OCI-LY3 (cell line): Measurements from ENCODE around the gene MRM2.

Experiments
- H2AFZ ChIP-seq: fragments of 200-600, 300-600 bp; shearing (Covaris generic); 2 replicates; pipeline ENCODE4 v1.6.0; 2014; ENCODE audit warnings: antibody characterized with exemption, low read depth, low read length
- H3K27ac ChIP-seq: fragments of 200-600, 300-600 bp; sonication (generic); 2 replicates; pipeline ENCODE4 v1.5.1; 2014; ENCODE audit warnings: mild to moderate bottlenecking, low read length, moderate library complexity, mixed read lengths
- H3K27me3 ChIP-seq: fragments of 200-600, 300-600 bp; sonication (generic); 2 replicates; pipeline ENCODE4 v1.6.1; 2014; ENCODE audit warnings: low read depth, low read length, mixed read lengths
- H3K36me3 ChIP-seq: fragments of 200-600, 300-600 bp; sonication (generic); replicated peaks from 2 replicates; pipeline ENCODE3; 2014; ENCODE audit warnings: low read depth, low read length, mixed read lengths
- H3K4me1 ChIP-seq: fragments of 300-600, 200-600 bp; sonication (generic); 2 replicates; pipeline ENCODE4 v1.6.1; 2014; ENCODE audit warnings: low read length, mixed read lengths
- H3K4me2 ChIP-seq: fragments of 200-600, 300-600 bp; sonication (generic); 2 replicates; pipeline ENCODE4 v1.6.1; 2014; ENCODE audit warnings: low read length, mixed read lengths
- H3K4me3 ChIP-seq: fragments of 300-600, 200-600 bp; sonication (generic); 2 replicates; pipeline ENCODE4 v1.5.1; 2014; ENCODE audit warnings: antibody characterized with exemption, mild to moderate bottlenecking, low read length, moderate library complexity
- H3K79me2 ChIP-seq: fragments of 300-600, 200-600 bp; shearing (Covaris generic); 2 replicates; pipeline ENCODE4 v1.6.1; 2014; ENCODE audit warnings: mild to moderate bottlenecking, low read length, mixed read lengths
- H3K9ac ChIP-seq: fragments of 300-600, 200-600 bp; shearing (Covaris generic); 2 replicates; pipeline ENCODE4 v1.6.0; 2014; ENCODE audit warnings: mild to moderate bottlenecking, low read length, moderate library complexity
- H3K9me3 ChIP-seq: fragments of 200-600, 300-600 bp; shearing (Covaris generic); 2 replicates; pipeline ENCODE4 v1.6.1; 2014; ENCODE audit warnings: low read length, mixed read lengths; ENCODE audit not compliant: insufficient read depth
- H4K20me1 ChIP-seq: fragments of 200-600, 300-600 bp; sonication (generic); 2 replicates; pipeline ENCODE4 v1.6.1; 2016; ENCODE audit warnings: low read length, mixed read lengths; ENCODE audit not compliant: insufficient read depth
- EZH2phosphoT487 ChIP-seq: fragments of 200-600 bp; shearing (Covaris generic); IDR thresholded peaks from 2 replicates; pipeline ENCODE4 v1.6.1; 2018; ENCODE audit warnings: antibody characterized with exemption, mixed run types, low read depth
- TF ChIP-seq, protein P1 (sequence below): fragments of 200-600, 300-600 bp; sonication (generic); IDR thresholded peaks from 2 replicates; pipeline ENCODE4 v1.5.1; 2014; ENCODE audit warnings: antibody characterized with exemption, low read length, low read depth

Gene MRM2

DNA sequence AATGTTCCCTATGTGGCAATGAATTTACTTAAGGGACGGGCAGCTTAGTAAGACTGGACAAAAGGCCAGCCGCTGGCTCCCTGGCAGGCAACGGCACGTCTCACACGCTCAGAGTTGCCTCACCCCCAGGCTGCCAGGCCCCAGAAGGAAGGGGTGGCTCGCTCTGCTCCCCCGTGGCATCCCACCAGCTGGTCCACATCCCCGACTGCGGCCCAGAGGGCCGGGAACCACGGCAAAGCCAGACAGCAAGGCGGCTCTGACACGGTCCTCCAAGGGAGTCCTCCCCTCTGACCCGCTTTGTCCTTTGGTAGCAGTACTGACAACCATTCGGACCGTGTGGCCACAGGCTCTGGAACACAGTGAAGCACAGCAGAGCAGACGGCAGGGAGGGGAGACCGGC lies 34.1 kb upstream of the MRM2 start:
- Histone ChIP-seq H3K36me3 (no peaks in the 10 kb centered on the region), H3K4me3 (no peak overlapping the region), H2AFZ (no peak overlapping the region), H3K9me3 (no peaks in the 10 kb centered on the region), H3K27me3 (no peaks in the 10 kb centered on the region), H3K79me2 (peaks cover 3% of the 10 kb centered on the region; the same call in 1 of the 2 replicates), H4K20me1 (no peaks in the 10 kb centered on the region), H3K27ac (no peak overlapping the region), H3K4me2 (no peak overlapping the region), H3K9ac (no peak overlapping the region), H3K4me1 (no peaks in the 10 kb centered on the region)
- TF ChIP-seq EZH2phosphoT487 = no peak
- TF ChIP-seq, protein P1, sequence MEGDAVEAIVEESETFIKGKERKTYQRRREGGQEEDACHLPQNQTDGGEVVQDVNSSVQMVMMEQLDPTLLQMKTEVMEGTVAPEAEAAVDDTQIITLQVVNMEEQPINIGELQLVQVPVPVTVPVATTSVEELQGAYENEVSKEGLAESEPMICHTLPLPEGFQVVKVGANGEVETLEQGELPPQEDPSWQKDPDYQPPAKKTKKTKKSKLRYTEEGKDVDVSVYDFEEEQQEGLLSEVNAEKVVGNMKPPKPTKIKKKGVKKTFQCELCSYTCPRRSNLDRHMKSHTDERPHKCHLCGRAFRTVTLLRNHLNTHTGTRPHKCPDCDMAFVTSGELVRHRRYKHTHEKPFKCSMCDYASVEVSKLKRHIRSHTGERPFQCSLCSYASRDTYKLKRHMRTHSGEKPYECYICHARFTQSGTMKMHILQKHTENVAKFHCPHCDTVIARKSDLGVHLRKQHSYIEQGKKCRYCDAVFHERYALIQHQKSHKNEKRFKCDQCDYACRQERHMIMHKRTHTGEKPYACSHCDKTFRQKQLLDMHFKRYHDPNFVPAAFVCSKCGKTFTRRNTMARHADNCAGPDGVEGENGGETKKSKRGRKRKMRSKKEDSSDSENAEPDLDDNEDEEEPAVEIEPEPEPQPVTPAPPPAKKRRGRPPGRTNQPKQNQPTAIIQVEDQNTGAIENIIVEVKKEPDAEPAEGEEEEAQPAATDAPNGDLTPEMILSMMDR = no peak

DNA sequence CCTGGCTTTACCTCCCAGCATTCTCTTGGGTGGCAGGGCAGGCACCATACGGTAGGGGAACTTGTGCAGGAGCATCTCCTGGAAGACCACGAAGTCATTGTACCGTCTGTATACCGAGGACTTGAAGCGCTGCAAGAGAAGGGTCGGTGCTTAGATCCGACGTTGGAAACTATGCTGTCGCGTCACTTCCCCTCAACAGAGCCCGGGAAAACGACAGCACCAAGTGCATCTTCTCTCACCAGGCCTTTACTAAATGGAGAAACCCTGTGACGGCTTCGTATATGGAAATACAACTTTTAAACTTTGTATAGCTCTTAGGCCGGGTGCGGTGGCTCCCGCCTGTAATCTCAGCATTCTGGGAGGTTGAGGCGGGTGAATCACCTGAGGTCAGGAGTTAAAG lies 33.1 kb upstream of the MRM2 start:
- Histone ChIP-seq H3K79me2 (peaks cover 3% of the 10 kb centered on the region; the same call in 1 of the 2 replicates), H2AFZ (no peak overlapping the region), H3K4me3 (no peak overlapping the region), H3K27ac (no peak overlapping the region), H3K9ac (no peak overlapping the region), H3K4me1 (no peaks in the 10 kb centered on the region), H3K27me3 (no peaks in the 10 kb centered on the region), H3K4me2 (no peak overlapping the region), H3K36me3 (no peaks in the 10 kb centered on the region), H4K20me1 (no peaks in the 10 kb centered on the region), H3K9me3 (no peaks in the 10 kb centered on the region)
- TF ChIP-seq, protein P1 = no peak
- no peak for TF ChIP-seq EZH2phosphoT487

DNA sequence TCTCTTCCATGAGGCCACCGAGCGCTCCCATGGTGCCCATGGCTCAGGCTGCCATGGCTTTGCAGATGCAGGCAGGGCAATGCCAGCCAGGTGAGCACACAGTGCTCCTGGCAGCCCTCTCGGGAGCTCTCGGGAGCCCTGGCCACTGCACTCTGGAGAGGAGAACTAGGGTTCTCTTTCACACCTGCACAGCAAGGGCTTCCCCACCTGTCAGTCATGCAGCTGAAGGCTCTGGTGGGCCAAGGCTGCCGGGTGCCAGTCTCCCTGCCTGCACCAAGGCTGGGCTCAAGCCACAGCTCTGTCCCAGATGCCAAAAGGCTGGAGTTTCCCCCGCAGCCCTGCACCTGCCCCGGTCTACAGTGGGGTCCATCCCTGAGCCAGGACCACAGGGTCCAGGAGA lies 32.7 kb upstream of the MRM2 start:
- no peak overlapping the region for H3K9ac ChIP-seq
- H3K27ac ChIP-seq = no peak overlapping the region
- H4K20me1 ChIP-seq = no peaks in the 10 kb centered on the region
- H3K36me3 ChIP-seq = no peaks in the 10 kb centered on the region
- H3K4me1 ChIP-seq = no peaks in the 10 kb centered on the region
- no peak overlapping the region for H2AFZ ChIP-seq
- H3K79me2 ChIP-seq = peaks cover 3% of the 10 kb centered on the region; the same call in 1 of the 2 replicates
- no peak overlapping the region for H3K4me2 ChIP-seq
- H3K4me3 ChIP-seq = no peak overlapping the region
- TF ChIP-seq EZH2phosphoT487 = no peak
- TF ChIP-seq, protein P1 = no peak
- H3K9me3 ChIP-seq = no peaks in the 10 kb centered on the region
- no peaks in the 10 kb centered on the region for H3K27me3 ChIP-seq

DNA sequence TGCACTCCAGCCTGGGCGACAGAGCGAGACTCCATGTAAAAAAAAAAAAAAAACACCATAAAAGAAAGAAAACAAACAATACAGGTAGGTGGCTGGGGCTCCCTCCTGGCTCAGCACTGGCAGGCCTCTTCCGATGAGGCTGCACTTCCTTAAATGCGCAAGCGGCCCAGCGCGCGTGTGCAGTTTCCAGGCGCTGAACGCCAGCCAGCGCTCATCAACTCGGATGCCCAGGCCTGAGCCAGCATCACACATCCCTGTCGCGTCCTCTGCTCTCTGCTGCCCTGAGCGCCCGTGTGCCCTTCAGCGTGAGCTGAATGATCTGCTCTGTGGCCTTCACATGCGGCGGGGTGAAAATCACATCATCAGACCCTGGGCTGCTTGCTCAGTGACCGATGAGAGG lies 31.9 kb upstream of the MRM2 start:
- Histone ChIP-seq H3K9ac (no peak overlapping the region), H3K4me2 (no peak overlapping the region), H3K27me3 (no peaks in the 10 kb centered on the region), H3K9me3 (no peaks in the 10 kb centered on the region), H2AFZ (no peak overlapping the region), H3K4me3 (no peak overlapping the region), H3K36me3 (no peaks in the 10 kb centered on the region), H4K20me1 (no peaks in the 10 kb centered on the region), H3K4me1 (no peaks in the 10 kb centered on the region), H3K27ac (no peak overlapping the region), H3K79me2 (no peaks in the 10 kb centered on the region)
- TF ChIP-seq EZH2phosphoT487 = no peak
- TF ChIP-seq, protein P1 = no peak
